H9 (cell line): Measurements from ENCODE around the gene AXL. TPM values are rescaled to one million over a fixed set of nuclear protein-coding genes. Genes with fewer than 3 reads are reported as not detected.

Experiments
- DNase-seq: peaks from one replicate; pipeline ENCODE4 v3.0.0-alpha.2; 2017
- H2AFZ ChIP-seq: one replicate; pipeline ENCODE4 v1.6.1; 2013; ENCODE audit warnings: mild to moderate bottlenecking, low read length, control low read depth, moderate library complexity
- H2AK5ac ChIP-seq: 2 replicates; pipeline ENCODE4 v1.6.1; 2013; ENCODE audit warnings: low read length, control low read depth, mixed read lengths; ENCODE audit not compliant: insufficient read length
- H2BK120ac ChIP-seq: one replicate; pipeline ENCODE4 v1.6.1; 2013; ENCODE audit warnings: low read depth, mild to moderate bottlenecking, low read length, control low read depth, inconsistent platforms; ENCODE audit not compliant: poor library complexity, severe bottlenecking
- H2BK12ac ChIP-seq: 2 replicates; pipeline ENCODE4 v1.6.1; 2013; ENCODE audit warnings: low read length, control low read depth, mixed read lengths, low read depth; ENCODE audit not compliant: insufficient read length
- H2BK15ac ChIP-seq: 2 replicates; pipeline ENCODE4 v1.6.1; 2013; ENCODE audit warnings: low read depth, low read length, control low read depth
- H2BK20ac ChIP-seq: one replicate; pipeline ENCODE4 v1.6.1; 2013; ENCODE audit warnings: low read depth, mild to moderate bottlenecking, low read length, control low read depth, inconsistent platforms; ENCODE audit not compliant: poor library complexity, severe bottlenecking
- H2BK5ac ChIP-seq: 2 replicates; pipeline ENCODE4 v1.6.1; 2013; ENCODE audit warnings: low read length, control low read depth, mixed read lengths; ENCODE audit not compliant: insufficient read length
- H3K14ac ChIP-seq: 2 replicates; pipeline ENCODE4 v1.6.1; 2013; ENCODE audit warnings: low read length, control low read depth; ENCODE audit not compliant: insufficient read depth
- H3K18ac ChIP-seq: 2 replicates; pipeline ENCODE4 v1.6.1; 2013; ENCODE audit warnings: low read depth, mild to moderate bottlenecking, mixed read lengths, low read length, control low read depth; ENCODE audit not compliant: insufficient read length
- H3K23ac ChIP-seq: 2 replicates; pipeline ENCODE4 v1.6.1; 2013; ENCODE audit warnings: low read length, control low read depth, mixed read lengths, low read depth; ENCODE audit not compliant: insufficient read length
- H3K23me2 ChIP-seq: 2 replicates; pipeline ENCODE4 v1.6.1; 2013; ENCODE audit warnings: low read depth, mild to moderate bottlenecking, mixed read lengths, low read length, control low read depth; ENCODE audit not compliant: insufficient read length, poor library complexity, severe bottlenecking
- H3K27ac ChIP-seq: 2 replicates; pipeline ENCODE4 v1.5.1; 2013; ENCODE audit warnings: low read length, control low read depth, mixed read lengths, low read depth; ENCODE audit not compliant: insufficient read length
- H3K27me3 ChIP-seq: 2 replicates; pipeline ENCODE4 v1.6.1; 2013; ENCODE audit warnings: low read length, control low read depth, inconsistent platforms; ENCODE audit not compliant: insufficient read depth
- H3K4ac ChIP-seq: 2 replicates; pipeline ENCODE4 v1.6.1; 2013; ENCODE audit warnings: low read depth, mild to moderate bottlenecking, control low read depth, inconsistent platforms, low read length, moderate library complexity
- H3K4me1 ChIP-seq: 2 replicates; pipeline ENCODE4 v1.6.1; 2013; ENCODE audit warnings: low read length, control low read depth, inconsistent platforms; ENCODE audit not compliant: insufficient read depth
- H3K4me2 ChIP-seq: 2 replicates; pipeline ENCODE4 v1.6.1; 2013; ENCODE audit warnings: low read length, control low read depth, mixed read lengths; ENCODE audit not compliant: insufficient read length, insufficient read depth
- H3K56ac ChIP-seq: 2 replicates; pipeline ENCODE4 v1.6.1; 2013; ENCODE audit warnings: low read depth, mild to moderate bottlenecking, mixed read lengths, low read length, control low read depth; ENCODE audit not compliant: insufficient read length
- H3K79me1 ChIP-seq: 2 replicates; pipeline ENCODE4 v1.6.1; 2013; ENCODE audit warnings: low read depth, mild to moderate bottlenecking, moderate library complexity, low read length, control low read depth, inconsistent platforms; ENCODE audit not compliant: insufficient read depth, poor library complexity, severe bottlenecking
- H3K79me2 ChIP-seq: 2 replicates; pipeline ENCODE4 v1.6.1; 2013; ENCODE audit warnings: low read length, control low read depth, inconsistent platforms; ENCODE audit not compliant: insufficient read depth
- H3K9ac ChIP-seq: 2 replicates; pipeline ENCODE4 v1.6.1; 2013; ENCODE audit warnings: low read length, control low read depth, mixed read lengths; ENCODE audit not compliant: insufficient read length; ENCODE audit errors: extremely low read depth
- H3K9me3 ChIP-seq: one replicate; pipeline ENCODE4 v1.6.1; 2013; ENCODE audit warnings: low read depth, low read length, inconsistent platforms; ENCODE audit not compliant: control insufficient read depth
- H3T11ph ChIP-seq: one replicate; pipeline ENCODE4 v1.6.1; 2013; ENCODE audit warnings: mild to moderate bottlenecking, low read length, control low read depth, inconsistent platforms
- H4K20me1 ChIP-seq: one replicate; pipeline ENCODE4 v1.6.1; 2013; ENCODE audit not compliant: control insufficient read depth, insufficient read length, insufficient read depth
- H4K5ac ChIP-seq: 2 replicates; pipeline ENCODE4 v1.6.1; 2013; ENCODE audit warnings: low read depth, mild to moderate bottlenecking, mixed read lengths, low read length, control low read depth; ENCODE audit not compliant: insufficient read length
- H4K8ac ChIP-seq: replicated peaks from 2 replicates; pipeline ENCODE4 v1.6.1; 2013; ENCODE audit warnings: low read length, control low read depth, mixed read lengths, low read depth; ENCODE audit not compliant: insufficient read length
- H4K91ac ChIP-seq: 2 replicates; pipeline ENCODE4 v1.6.1; 2013; ENCODE audit warnings: low read depth, mild to moderate bottlenecking, moderate library complexity, mixed read lengths, low read length, control low read depth; ENCODE audit not compliant: insufficient read length
- H3K27ac Mint-ChIP-seq, 3 experiments: 2 replicates in 2 of 3; 3 replicates in 1 of 3; pipeline ENCODE4 v1.8.0; 2020 to 2021; ENCODE audit warnings: mixed read lengths in 3 of 3, mild to moderate bottlenecking in 1 of 3, moderate library complexity in 1 of 3
- H3K27me3 Mint-ChIP-seq: 2 replicates; pipeline ENCODE4 v1.8.0; 2021; ENCODE audit warnings: low read depth, mild to moderate bottlenecking, moderate library complexity, mixed read lengths
- H3K36me3 Mint-ChIP-seq, 3 experiments: 2 replicates in 2 of 3; 3 replicates in 1 of 3; pipeline ENCODE4 v1.8.0; 2020 to 2021; ENCODE audit warnings: low read depth in 3 of 3, mixed read lengths in 3 of 3; ENCODE audit not compliant: insufficient read depth in 1 of 3
- H3K4me1 Mint-ChIP-seq, 2 experiments: 2 replicates each; pipeline ENCODE4 v1.8.0; 2020; ENCODE audit warnings: mixed read lengths in 2 of 2
- H3K4me3 Mint-ChIP-seq, 2 experiments: 2 replicates in 1 of 2; 3 replicates in 1 of 2; pipeline ENCODE4 v1.8.0; 2020 to 2021; ENCODE audit warnings: mild to moderate bottlenecking in 2 of 2, mixed read lengths in 2 of 2, moderate library complexity in 1 of 2
- H3K9me3 Mint-ChIP-seq, 2 experiments: 2 replicates in 1 of 2; 3 replicates in 1 of 2; pipeline ENCODE4 v1.8.0; 2020; ENCODE audit warnings: mild to moderate bottlenecking in 2 of 2, mixed read lengths in 2 of 2, moderate library complexity in 1 of 2
- WGBS: extraction: QIAGEN DNeasy Blood & Tissue Kit; methylation state at CpG from one replicate; pipeline ENCODE4 v1.1.7; 2013; ENCODE audit warnings: missing lambda C conversion rate, low lambda C conversion rate, mixed read lengths; ENCODE audit not compliant: insufficient read length; ENCODE audit errors: extremely low coverage; 5-methylcytosine and 5-hydroxymethylcytosine counted together
- total RNA-seq: library from RNA; stranded (reverse); gene quantifications from 2 replicates; pipeline ENCODE4 v1.2.1, GENCODE V29; 2021
- TF ChIP-seq, protein P1 (sequence below): fragments of 200-600 bp; sonication (generic); conservative IDR thresholded peaks from 3 replicates; pipeline ENCODE4 v1.8.0; 2021; ENCODE audit warnings: antibody characterized with exemption, mild to moderate bottlenecking

The AXL gene
- total RNA-seq, 1 experiment from 2014 or later: 29.4 TPM

DNA sequence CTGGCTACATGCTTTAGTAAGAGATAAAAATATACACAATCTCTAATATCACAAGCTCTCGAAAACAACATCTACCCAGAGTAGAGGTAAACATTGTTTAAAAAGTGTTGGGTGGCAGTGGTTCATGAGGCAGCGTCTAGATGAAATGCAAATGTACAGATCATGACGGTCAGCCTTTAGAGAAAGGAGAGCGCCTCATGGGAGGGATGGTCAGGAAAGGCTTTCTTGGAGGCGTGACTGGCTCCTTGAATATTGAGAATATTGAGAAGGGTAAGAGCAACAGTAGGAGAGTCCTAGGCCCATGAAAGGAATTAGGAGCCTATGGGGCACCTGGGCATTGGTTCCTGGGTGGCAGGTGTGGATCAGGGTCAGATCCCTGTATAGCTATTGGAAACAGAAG lies 55.8 kb downstream of the AXL start:
- Histone ChIP-seq H4K91ac (no peak overlapping the region), H4K20me1 (no peaks in the 10 kb centered on the region), H3K27me3 (no peaks in the 10 kb centered on the region), H3K9ac (no peak overlapping the region), H2AFZ (no peak overlapping the region), H2BK5ac (no peak overlapping the region), H4K5ac (no peak overlapping the region), H4K8ac (no peak overlapping the region), H3K4me1 (no peaks in the 10 kb centered on the region), H3K4me2 (no peak overlapping the region), H3K4ac (no peak overlapping the region), H3T11ph (no peak overlapping the region), H2BK120ac (no peak overlapping the region), H2BK20ac (no peak overlapping the region), H3K27ac (no peak overlapping the region), H3K23me2 (no peaks in the 10 kb centered on the region), H3K9me3 (no peaks in the 10 kb centered on the region), H3K79me2 (no peaks in the 10 kb centered on the region), H3K23ac (no peak overlapping the region), H2BK12ac (no peak overlapping the region), H3K14ac (no peak overlapping the region), H3K18ac (no peak overlapping the region), H3K56ac (no peak overlapping the region), H2AK5ac (no peak overlapping the region), H3K79me1 (peaks cover 5% of the 10 kb centered on the region), H2BK15ac (no peak overlapping the region)
- Mint-ChIP-seq H3K4me1 (no peaks in the 10 kb centered on the region), H3K27me3 (no peaks in the 10 kb centered on the region), H3K36me3 (peaks cover 76 to 96% (median 94%) of the 10 kb centered on the region in 3 experiments; a peak in 6 of 7 replicates), H3K4me3 (no peak overlapping the region), H3K27ac (no peak overlapping the region), H3K9me3 (no peaks in the 10 kb centered on the region)
- no peak for DNase-seq
- WGBS: no CpG with 5 or more reads among the region's 5 CpGs
- TF ChIP-seq, protein P1, sequence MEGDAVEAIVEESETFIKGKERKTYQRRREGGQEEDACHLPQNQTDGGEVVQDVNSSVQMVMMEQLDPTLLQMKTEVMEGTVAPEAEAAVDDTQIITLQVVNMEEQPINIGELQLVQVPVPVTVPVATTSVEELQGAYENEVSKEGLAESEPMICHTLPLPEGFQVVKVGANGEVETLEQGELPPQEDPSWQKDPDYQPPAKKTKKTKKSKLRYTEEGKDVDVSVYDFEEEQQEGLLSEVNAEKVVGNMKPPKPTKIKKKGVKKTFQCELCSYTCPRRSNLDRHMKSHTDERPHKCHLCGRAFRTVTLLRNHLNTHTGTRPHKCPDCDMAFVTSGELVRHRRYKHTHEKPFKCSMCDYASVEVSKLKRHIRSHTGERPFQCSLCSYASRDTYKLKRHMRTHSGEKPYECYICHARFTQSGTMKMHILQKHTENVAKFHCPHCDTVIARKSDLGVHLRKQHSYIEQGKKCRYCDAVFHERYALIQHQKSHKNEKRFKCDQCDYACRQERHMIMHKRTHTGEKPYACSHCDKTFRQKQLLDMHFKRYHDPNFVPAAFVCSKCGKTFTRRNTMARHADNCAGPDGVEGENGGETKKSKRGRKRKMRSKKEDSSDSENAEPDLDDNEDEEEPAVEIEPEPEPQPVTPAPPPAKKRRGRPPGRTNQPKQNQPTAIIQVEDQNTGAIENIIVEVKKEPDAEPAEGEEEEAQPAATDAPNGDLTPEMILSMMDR: no peak
